Measurements from ENCODE around the gene MCTP1.
"Not testable (repeated sequence)": the region's sequence is repeated elsewhere in the genome, so short reads cannot be mapped to it uniquely, and the experiment has no call there.

Gene MCTP1

DNA sequence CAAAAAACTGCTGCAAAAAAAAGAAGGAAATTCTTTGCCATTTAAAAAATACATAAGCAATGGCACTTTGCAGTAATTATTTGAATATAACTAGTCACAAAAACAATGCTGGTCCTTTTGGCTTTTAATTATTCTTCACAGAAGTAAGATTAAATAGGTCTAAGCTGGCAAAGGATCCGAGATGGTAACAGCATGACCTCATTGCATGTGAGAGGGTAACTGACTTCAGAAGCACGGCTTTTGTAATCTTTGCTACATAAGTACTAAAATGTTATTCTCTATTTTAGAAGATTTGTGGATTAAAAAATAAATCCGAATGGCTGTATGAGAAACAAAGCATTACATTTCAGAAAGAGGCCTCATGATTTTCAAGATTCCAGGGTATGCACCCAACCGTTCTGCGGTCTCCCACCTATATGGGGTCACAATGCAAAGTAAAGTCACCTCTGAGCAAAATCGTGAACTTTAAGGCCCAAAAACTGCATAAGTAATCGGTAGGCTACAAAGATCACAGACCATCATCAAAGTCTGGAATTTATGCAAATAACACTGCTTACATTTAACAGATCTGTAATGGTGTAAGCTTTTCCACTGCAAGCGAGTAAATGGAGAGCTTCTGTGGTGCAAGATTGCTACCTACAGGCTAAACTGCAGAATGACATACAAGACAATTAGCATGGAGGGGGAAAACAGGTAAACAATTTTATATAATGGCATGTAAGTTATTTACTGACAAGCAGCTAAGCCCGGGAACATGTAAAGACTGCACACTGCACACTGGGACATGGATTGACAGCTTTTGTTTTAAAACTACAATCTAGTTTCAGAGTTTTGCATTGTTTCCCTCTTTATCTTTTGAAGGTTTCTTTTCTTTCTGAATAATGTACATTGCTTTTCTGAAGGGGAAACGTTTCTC is 434.8 kb downstream of the MCTP1 start:
- H3K27ac ChIP-seq = no peak overlapping the region
- TF ChIP-seq, protein P1, sequence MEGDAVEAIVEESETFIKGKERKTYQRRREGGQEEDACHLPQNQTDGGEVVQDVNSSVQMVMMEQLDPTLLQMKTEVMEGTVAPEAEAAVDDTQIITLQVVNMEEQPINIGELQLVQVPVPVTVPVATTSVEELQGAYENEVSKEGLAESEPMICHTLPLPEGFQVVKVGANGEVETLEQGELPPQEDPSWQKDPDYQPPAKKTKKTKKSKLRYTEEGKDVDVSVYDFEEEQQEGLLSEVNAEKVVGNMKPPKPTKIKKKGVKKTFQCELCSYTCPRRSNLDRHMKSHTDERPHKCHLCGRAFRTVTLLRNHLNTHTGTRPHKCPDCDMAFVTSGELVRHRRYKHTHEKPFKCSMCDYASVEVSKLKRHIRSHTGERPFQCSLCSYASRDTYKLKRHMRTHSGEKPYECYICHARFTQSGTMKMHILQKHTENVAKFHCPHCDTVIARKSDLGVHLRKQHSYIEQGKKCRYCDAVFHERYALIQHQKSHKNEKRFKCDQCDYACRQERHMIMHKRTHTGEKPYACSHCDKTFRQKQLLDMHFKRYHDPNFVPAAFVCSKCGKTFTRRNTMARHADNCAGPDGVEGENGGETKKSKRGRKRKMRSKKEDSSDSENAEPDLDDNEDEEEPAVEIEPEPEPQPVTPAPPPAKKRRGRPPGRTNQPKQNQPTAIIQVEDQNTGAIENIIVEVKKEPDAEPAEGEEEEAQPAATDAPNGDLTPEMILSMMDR (IDR thresholded peaks at IDR 0.05) = peak; percentile 83
- no peak for TF ChIP-seq ZFX (IDR thresholded peaks at IDR 0.05; ENCODE audit: borderline replicate concordance)

DNA sequence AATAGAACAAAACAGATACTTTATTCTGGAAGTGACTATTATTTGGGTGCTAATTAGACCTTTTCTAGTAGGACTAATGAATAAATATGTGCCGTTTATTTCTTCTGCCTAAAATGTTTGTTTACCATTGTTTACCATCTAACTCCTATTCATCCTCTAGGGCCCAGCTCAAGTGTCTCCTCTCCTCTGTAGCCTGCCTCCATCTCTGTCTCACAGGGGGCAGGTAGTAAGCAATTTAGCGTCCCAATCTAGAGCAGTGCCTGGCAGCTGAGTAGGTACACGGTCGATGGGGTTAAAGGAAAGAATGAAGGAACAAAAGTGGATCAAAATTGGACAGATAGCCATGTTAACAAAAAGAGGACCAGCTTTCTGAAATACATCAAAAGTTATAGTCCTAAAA is 435.6 kb downstream of the MCTP1 start:
- TF ChIP-seq, protein P1 (IDR thresholded peaks at IDR 0.05) = no peak
- no peak for TF ChIP-seq ZFX (IDR thresholded peaks at IDR 0.05; ENCODE audit: borderline replicate concordance)
- H3K27ac ChIP-seq = no peak overlapping the region

DNA sequence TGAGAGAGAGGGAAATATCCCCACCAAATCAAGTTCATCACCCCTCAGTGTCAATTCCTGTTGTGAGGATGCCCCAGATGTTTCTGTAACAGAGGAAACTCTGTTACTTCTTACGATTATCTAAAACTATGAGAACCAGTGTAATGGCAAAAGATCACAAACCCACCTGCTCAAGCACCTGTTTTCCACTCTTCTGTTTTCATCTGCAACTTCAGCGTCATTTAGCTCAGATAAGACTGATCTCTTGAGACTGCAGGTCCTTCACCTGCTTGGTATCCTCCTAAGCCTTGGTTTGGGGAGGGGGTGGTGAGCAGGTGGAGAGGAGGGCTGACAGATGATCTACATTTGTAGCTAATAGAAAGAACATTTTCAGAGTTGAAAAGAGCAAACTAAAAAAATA is 437.2 kb downstream of the MCTP1 start:
- H3K27ac ChIP-seq = no peak overlapping the region
- TF ChIP-seq ZFX (IDR thresholded peaks at IDR 0.05; ENCODE audit: borderline replicate concordance) = no peak
- TF ChIP-seq, protein P1 (IDR thresholded peaks at IDR 0.05) = no peak

DNA sequence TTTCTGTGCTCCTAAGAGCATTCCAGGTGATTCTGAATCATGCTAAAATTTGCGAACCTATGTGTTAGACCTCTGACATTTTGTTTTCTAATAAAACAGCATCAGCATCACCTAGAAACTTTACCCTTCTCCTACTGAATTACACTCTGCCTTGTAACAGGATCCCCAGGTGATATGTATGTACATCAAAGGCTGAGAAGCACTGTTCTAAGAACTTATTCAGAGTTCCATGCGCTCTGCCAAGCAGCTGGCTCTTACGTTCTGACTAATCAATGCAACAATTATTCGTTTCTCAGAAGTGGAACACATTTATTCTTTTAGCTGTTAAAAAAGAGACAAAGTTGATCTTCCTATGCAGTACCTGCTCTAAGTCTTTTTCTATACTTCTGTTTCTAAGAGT is 437.9 kb downstream of the MCTP1 start:
- no peak overlapping the region for H3K27ac ChIP-seq
- TF ChIP-seq, protein P1 (IDR thresholded peaks at IDR 0.05) = no peak
- TF ChIP-seq ZFX (IDR thresholded peaks at IDR 0.05; ENCODE audit: borderline replicate concordance) = no peak

DNA sequence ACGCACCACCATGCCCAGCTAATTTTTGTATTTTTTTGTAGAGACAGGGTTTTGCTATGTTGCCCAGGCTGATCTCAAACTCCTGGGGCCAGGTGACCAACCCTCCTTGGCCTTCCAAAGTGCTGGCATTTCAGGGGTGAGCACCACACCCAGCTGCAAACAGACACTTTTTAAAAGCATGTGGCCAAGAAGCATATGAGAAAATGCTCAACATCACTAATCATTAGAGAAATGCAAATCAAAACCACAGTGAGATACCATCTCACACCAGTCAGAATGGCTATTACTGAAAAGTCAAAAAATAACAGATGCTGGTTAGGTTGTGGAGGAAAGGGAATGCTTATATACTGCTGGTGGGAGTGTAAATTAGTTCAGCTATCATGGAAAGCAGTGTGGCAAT is 439.2 kb downstream of the MCTP1 start:
- H3K27ac ChIP-seq = not testable (repeated sequence)

DNA sequence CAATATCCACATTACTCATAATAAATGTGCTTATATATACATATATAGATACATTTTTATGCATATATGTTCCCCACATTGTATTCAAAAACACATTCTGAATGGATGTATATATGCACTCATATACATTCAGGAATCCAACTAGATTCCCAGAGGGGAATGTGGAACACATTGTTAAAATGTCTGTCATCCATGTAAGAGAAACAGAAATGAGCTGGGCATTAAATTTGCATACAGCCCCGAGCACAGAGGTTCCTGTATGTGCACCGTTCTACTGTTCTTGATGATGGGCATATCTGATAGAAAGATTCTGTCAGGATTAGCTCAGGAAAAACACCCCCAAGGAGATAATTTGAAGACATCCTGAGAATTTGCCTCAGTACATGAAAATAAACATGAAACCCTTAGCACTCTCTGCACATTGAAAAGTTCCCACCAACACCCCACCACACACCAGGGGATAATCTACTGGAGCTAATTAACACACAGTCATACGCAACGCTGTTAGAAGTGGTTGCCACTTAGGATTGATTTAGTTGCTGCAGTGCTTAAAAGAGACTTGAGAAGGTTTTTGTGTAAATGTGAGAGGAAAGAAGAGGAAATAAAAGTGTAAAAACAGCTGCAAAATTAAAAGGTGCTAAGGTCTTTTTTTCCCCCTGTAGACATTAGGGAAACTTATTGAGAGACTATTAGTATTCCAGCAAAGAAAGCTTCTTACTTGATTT is 443.1 kb downstream of the MCTP1 start:
- no peak for TF ChIP-seq ZFX (IDR thresholded peaks at IDR 0.05; ENCODE audit: borderline replicate concordance)
- TF ChIP-seq, protein P1 (IDR thresholded peaks at IDR 0.05) = no peak
- H3K27ac ChIP-seq = no peak overlapping the region

DNA sequence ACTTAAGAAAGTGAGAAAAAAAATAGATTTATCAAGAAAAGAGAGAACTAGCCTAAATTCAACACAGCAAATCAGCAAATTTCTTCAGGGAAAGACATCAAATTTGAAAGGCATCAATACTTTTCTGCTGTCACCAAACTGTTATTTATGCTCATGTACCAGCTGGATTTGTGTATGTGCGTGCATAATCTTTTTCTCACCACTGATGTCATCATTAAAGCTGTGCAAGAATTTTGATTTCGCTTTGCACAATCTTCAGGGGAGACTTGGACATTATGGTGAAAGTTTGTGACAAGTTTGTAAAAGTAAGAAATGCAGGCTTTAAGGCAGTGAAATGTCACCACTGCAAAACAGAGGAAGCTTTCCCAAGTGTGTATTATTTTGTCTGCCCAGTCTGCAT is 451.0 kb downstream of the MCTP1 start:
- TF ChIP-seq, protein P1 (IDR thresholded peaks at IDR 0.05) = no peak
- no peak for TF ChIP-seq ZFX (IDR thresholded peaks at IDR 0.05; ENCODE audit: borderline replicate concordance)
- no peak overlapping the region for H3K27ac ChIP-seq
